Camera-type eye (tissue), 1 donor: ENCODE data around the gene SYT17. TPM values are rescaled to one million over a fixed set of nuclear protein-coding genes. Genes with fewer than 3 reads are reported as not detected.

Experiments
- total RNA-seq: library from RNA; depleted of rRNA; stranded (reverse); fragments of >200 nt; gene quantifications from one replicate; pipeline ENCODE4 v1.2.3, GENCODE V29; 2014

The SYT17 gene
- 10.2 TPM for total RNA-seq

GRCh38 chr16:19167710-19168370, at the start of gene SYT17:
Gene SYT17, plus strand, starts transcription at chr16:19168240. Its CDS starts 407 bp downstream, at chr16:19168647.

GRCh38 chr16:19285431-19285830, 117.4 kb downstream of the SYT17 start, which contains the start of gene CLEC19A:
Gene CLEC19A, plus strand, starts transcription at chr16:19285731. Its CDS starts 121 bp downstream, at chr16:19285852.

Other genes with a start within 250 kb of the SYT17 start
- gene SMG1, start 241.8 kb upstream of the SYT17 start, total RNA-seq = 146 TPM
- gene TMC7, start 184.3 kb upstream of the SYT17 start, total RNA-seq = 3.1 TPM
- gene COQ7, start 100.6 kb upstream of the SYT17 start, total RNA-seq = 33.5 TPM
- gene ITPRIPL2, start 54.3 kb upstream of the SYT17 start, total RNA-seq = 25.5 TPM
- gene CLEC19A, start 117.5 kb downstream of the SYT17 start, total RNA-seq = 29.2 TPM
- 1.9 TPM for gene TMC5, start 249.6 kb downstream of the SYT17 start, total RNA-seq